CD4-positive, alpha-beta T cell treated with Interleukin-15 for 4 hours (primary cell): ENCODE data around the gene NDST4.

Source experiments
- DNase-seq: peaks from one replicate; pipeline ENCODE4 v3.0.0-alpha.2; 2020; ENCODE audit warnings: low spot score

Gene NDST4

GRCh38 chr4:114900934-114901333 lies 212.5 kb downstream of the NDST4 start:
- no peak for DNase-seq

- DNase-seq: no peak
Observed at GRCh38 chr4:114890773-114891172, 222.6 kb downstream of the NDST4 start.

- no peak for DNase-seq
Observed at GRCh38 chr4:114886761-114887160, 226.7 kb downstream of the NDST4 start.

GRCh38 chr4:114883641-114884040 lies 229.8 kb downstream of the NDST4 start:
- no peak for DNase-seq

GRCh38 chr4:114879916-114880669 lies 233.3 kb downstream of the NDST4 start:
- no peak for DNase-seq

- DNase-seq: no peak
Observed at GRCh38 chr4:114875630-114876029, 237.8 kb downstream of the NDST4 start.

GRCh38 chr4:114874321-114874720 lies 239.1 kb downstream of the NDST4 start:
- no peak for DNase-seq

- DNase-seq: no peak
Observed at GRCh38 chr4:114870987-114871386, 242.4 kb downstream of the NDST4 start.

GRCh38 chr4:114866901-114867670 lies 246.3 kb downstream of the NDST4 start:
- DNase-seq: no peak

GRCh38 chr4:114864060-114864459 lies 249.4 kb downstream of the NDST4 start:
- no peak for DNase-seq

GRCh38 chr4:114860786-114861185 lies 252.6 kb downstream of the NDST4 start:
- no peak for DNase-seq

GRCh38 chr4:114857831-114858230 lies 255.6 kb downstream of the NDST4 start:
- DNase-seq: no peak

GRCh38 chr4:114839986-114840385 lies 273.4 kb downstream of the NDST4 start:
- no peak for DNase-seq

- no peak for DNase-seq
Observed at GRCh38 chr4:114830628-114831027, 282.8 kb downstream of the NDST4 start.

- no peak for DNase-seq
Observed at GRCh38 chr4:114827651-114828050, 285.8 kb downstream of the NDST4 start.

- no peak for DNase-seq
Observed at GRCh38 chr4:114815760-114816159, 297.7 kb downstream of the NDST4 start.

- DNase-seq: no peak
Observed at GRCh38 chr4:114813961-114814360, 299.5 kb downstream of the NDST4 start.

GRCh38 chr4:114811564-114812301 lies 301.7 kb downstream of the NDST4 start:
- DNase-seq: no peak

GRCh38 chr4:114807759-114808404 lies 305.5 kb downstream of the NDST4 start:
- DNase-seq: peak; percentile 53

- DNase-seq: no peak
Observed at GRCh38 chr4:114807357-114807756, 306.1 kb downstream of the NDST4 start.

- no peak for DNase-seq
Observed at GRCh38 chr4:114791976-114792375, 321.4 kb downstream of the NDST4 start.

- no peak for DNase-seq
Observed at GRCh38 chr4:114785570-114785969, 327.9 kb downstream of the NDST4 start.
